HG03060 (cell line): Measurements from ENCODE around the gene DEPDC5.

Source experiments
- ATAC-seq: cut with Tn5 transposase; IDR thresholded peaks from one replicate; pipeline ENCODE4 v1.9.1; 2021; ENCODE audit warnings: low read depth, moderate number of reproducible peaks; ENCODE audit not compliant: unreplicated experiment

Gene DEPDC5

GRCh38 chr22:31844941-31845340 lies 91.1 kb downstream of the DEPDC5 start:
- no peak for ATAC-seq

GRCh38 chr22:31846161-31847115 lies 92.6 kb downstream of the DEPDC5 start:
- ATAC-seq, result no peak

- no peak for ATAC-seq
These were observed 94.6 kb downstream of the DEPDC5 start for GRCh38 chr22:31848411-31848810.

GRCh38 chr22:31850135-31850534 lies 96.3 kb downstream of the DEPDC5 start:
- ATAC-seq, result no peak

GRCh38 chr22:31852691-31853421 lies 99.0 kb downstream of the DEPDC5 start:
- no peak for ATAC-seq

GRCh38 chr22:31853736-31854495 lies 100.1 kb downstream of the DEPDC5 start:
- no peak for ATAC-seq

GRCh38 chr22:31857247-31857646 lies 103.4 kb downstream of the DEPDC5 start:
- ATAC-seq, result no peak

- no peak for ATAC-seq
These were observed 107.5 kb downstream of the DEPDC5 start for GRCh38 chr22:31861226-31861840.

GRCh38 chr22:31866918-31867317 lies 113.1 kb downstream of the DEPDC5 start:
- ATAC-seq, result no peak

GRCh38 chr22:31867386-31868153 lies 113.8 kb downstream of the DEPDC5 start:
- no peak for ATAC-seq

GRCh38 chr22:31869739-31870138 lies 115.9 kb downstream of the DEPDC5 start:
- no peak for ATAC-seq

- ATAC-seq, result no peak
These were observed 117.1 kb downstream of the DEPDC5 start for GRCh38 chr22:31870890-31871289.

GRCh38 chr22:31871480-31871879 lies 117.7 kb downstream of the DEPDC5 start:
- no peak for ATAC-seq

GRCh38 chr22:31872209-31872608 lies 118.4 kb downstream of the DEPDC5 start:
- no peak for ATAC-seq

GRCh38 chr22:31874821-31875220 lies 121.0 kb downstream of the DEPDC5 start:
- no peak for ATAC-seq

- no peak for ATAC-seq
These were observed 122.5 kb downstream of the DEPDC5 start for GRCh38 chr22:31876156-31876920.

- no peak for ATAC-seq
These were observed 125.8 kb downstream of the DEPDC5 start for GRCh38 chr22:31879585-31879984.

GRCh38 chr22:31881200-31881599 lies 127.4 kb downstream of the DEPDC5 start:
- ATAC-seq, result no peak

- ATAC-seq, result no peak
These were observed 128.0 kb downstream of the DEPDC5 start for GRCh38 chr22:31881865-31882264.
